HCT116 (cell line): ENCODE data around the gene OR10A4. TPM values are rescaled to one million over a fixed set of nuclear protein-coding genes. Genes with fewer than 3 reads are reported as not detected.
A peak's percentile ranks its signal among the peaks of the same experiment; 100 is the strongest.

ENCODE experiments used
- ATAC-seq: fragments of 200-7000 bp; cut with Tn5 transposase; 2 replicates; pipeline ENCODE4 v1.9.1; 2020; ENCODE audit warnings: mild to moderate bottlenecking, moderate library complexity
- BruUV-seq: library from RNA; stranded (reverse); fragments of 400-500 nt; replicated peaks from 2 replicates; lab custom pipeline; 2021; lab: Mats Ljungman, UMichigan
- CTCF ChIA-PET: fragments of 300-600 bp; sonication (Branson Sonifier 250); formaldehyde crosslinking; loops from one replicate; lab custom pipeline; 2021; ENCODE audit warnings: antibody characterized with exemption; lab: Charles Lee
- POLR2A ChIA-PET: fragments of 300-600, 350-600 bp; sonication (Branson Sonifier 250); formaldehyde crosslinking; loops from one replicate; lab custom pipeline; 2021; ENCODE audit warnings: antibody characterized with exemption; lab: Charles Lee
- RAD21 ChIA-PET, 2 experiments: fragments of 300-600 bp; sonication (Branson Sonifier 250); formaldehyde crosslinking; loops; one replicate each; lab custom pipeline; 2023; ENCODE audit warnings: low total read pairs in 2 of 2; ENCODE audit not compliant: uncharacterized antibody in 2 of 2, unreplicated experiment in 2 of 2, low non-redundant PET in 1 of 2; lab: Charles Lee
- DNase-seq: peaks from one replicate; pipeline ENCODE4 v3.0.0-alpha.2; 2010; ENCODE audit warnings: low read depth, low spot score
- H2AFZ ChIP-seq: fragments of 200-600 bp; shearing (Covaris generic), sonication (generic); 2 replicates; pipeline ENCODE4 v1.6.1; 2017; ENCODE audit warnings: low read depth, mixed run types, mixed read lengths, antibody characterized with exemption, low read length; ENCODE audit not compliant: poor library complexity, severe bottlenecking
- H3K27ac ChIP-seq: 2 replicates; pipeline ENCODE4 v1.5.1; 2012; ENCODE audit warnings: low read depth, low read length
- H3K27me3 ChIP-seq: fragments of 200-600 bp; sonication (generic); 2 replicates; pipeline ENCODE4 v1.6.1; 2016; ENCODE audit warnings: mixed run types, low read length, mixed read lengths; ENCODE audit not compliant: insufficient read depth
- H3K36me3 ChIP-seq, 2 experiments: fragments of 200-500 bp in 1 of 2; fragments of 200-600 bp in 1 of 2; sonication (Bioruptor generic) in 1 of 2; sonication (generic) in 1 of 2; 2 replicates each; pipeline versions ENCODE4 v1.5.1 to v1.6.1; 2014 to 2016; ENCODE audit warnings: low read length in 2 of 2, inconsistent platforms in 1 of 2, mixed read lengths in 1 of 2, mixed run types in 1 of 2; ENCODE audit not compliant: insufficient read depth in 2 of 2, control insufficient read depth in 1 of 2
- H3K4me1 ChIP-seq, 2 experiments: fragments of 200-600 bp in 1 of 2; sonication (generic) in 1 of 2; 2 replicates each; pipeline versions ENCODE4 v1.5.1 to v1.6.1; 2012 to 2017; ENCODE audit warnings: low read length in 2 of 2, inconsistent platforms in 1 of 2, mild to moderate bottlenecking in 1 of 2, mixed read lengths in 1 of 2, mixed run types in 1 of 2, moderate library complexity in 1 of 2; ENCODE audit not compliant: insufficient read depth in 2 of 2, control insufficient read depth in 1 of 2
- H3K4me2 ChIP-seq: fragments of 200-600 bp; sonication (generic); 2 replicates; pipeline ENCODE4 v1.6.1; 2017; ENCODE audit warnings: mixed run types, low read length, mixed read lengths
- H3K4me3 ChIP-seq, 2 experiments: fragments of 200-600 bp in 1 of 2; sonication (generic) in 1 of 2; replicated peaks in 1 of 2; 2 replicates each; pipeline ENCODE4 v1.5.1; 2011 to 2016; ENCODE audit warnings: low read length in 2 of 2, control low read depth in 1 of 2, low read depth in 1 of 2, mild to moderate bottlenecking in 1 of 2, mixed read lengths in 1 of 2, mixed run types in 1 of 2
- H3K79me2 ChIP-seq: fragments of 200-600 bp; sonication (generic); 2 replicates; pipeline ENCODE4 v1.6.1; 2017; ENCODE audit warnings: mild to moderate bottlenecking, mixed run types, low read length, moderate library complexity, mixed read lengths; ENCODE audit not compliant: insufficient read depth
- H3K9ac ChIP-seq: fragments of 200-600 bp; sonication (generic); 2 replicates; pipeline ENCODE4 v1.6.1; 2016; ENCODE audit warnings: low read length, mixed read lengths
- H3K9me2 ChIP-seq: fragments of 200-600 bp; sonication (generic), shearing (Covaris generic); 2 replicates; pipeline ENCODE4 v1.6.1; 2017; ENCODE audit warnings: mixed run types, mild to moderate bottlenecking, moderate library complexity; ENCODE audit not compliant: insufficient read depth
- H3K9me3 ChIP-seq, 2 experiments: fragments of 200-500 bp in 1 of 2; fragments of 200-600 bp in 1 of 2; sonication (Bioruptor generic) in 1 of 2; sonication (generic) in 1 of 2; 2 replicates each; pipeline ENCODE4 v1.6.1; 2014 to 2017; ENCODE audit warnings: low read length in 2 of 2, mixed read lengths in 2 of 2, inconsistent platforms in 1 of 2, low read depth in 1 of 2, mild to moderate bottlenecking in 1 of 2, mixed run types in 1 of 2, moderate library complexity in 1 of 2; ENCODE audit not compliant: control insufficient read depth in 1 of 2, insufficient read depth in 1 of 2
- H4K20me1 ChIP-seq: fragments of 200-600 bp; sonication (generic), shearing (Covaris generic); 2 replicates; pipeline ENCODE4 v1.6.1; 2017; ENCODE audit warnings: mixed run types, mild to moderate bottlenecking, moderate library complexity; ENCODE audit not compliant: insufficient read depth
- CEBPB ChIP-seq: IDR thresholded peaks from 2 replicates; pipeline ENCODE4 v1.6.1; 2012; ENCODE audit warnings: low read depth
- CTCF ChIP-seq, 3 experiments: fragments of 200-600 bp in 1 of 3; sonication (generic) in 1 of 3; IDR thresholded peaks in 2 of 3; conservative IDR thresholded peaks in 1 of 3; 2 replicates each; pipeline ENCODE4 v1.5.1; 2012 to 2017; ENCODE audit warnings: low read depth in 2 of 3, low read length in 2 of 3, antibody characterized with exemption in 1 of 3, borderline replicate concordance in 1 of 3, control low read depth in 1 of 3, mild to moderate bottlenecking in 1 of 3, mixed read lengths in 1 of 3, mixed run types in 1 of 3, moderate library complexity in 1 of 3; ENCODE audit not compliant: insufficient read depth in 1 of 3
- EGR1 ChIP-seq: IDR thresholded peaks from 2 replicates; pipeline ENCODE4 v1.6.1; 2012; ENCODE audit warnings: low read depth
- FOSL1 ChIP-seq: IDR thresholded peaks from 2 replicates; pipeline ENCODE4 v1.6.1; 2012; ENCODE audit warnings: low read depth
- JUND ChIP-seq: IDR thresholded peaks from 2 replicates; pipeline ENCODE4 v1.6.1; 2012
- POLR2AphosphoS5 ChIP-seq: IDR thresholded peaks from 2 replicates; pipeline ENCODE4 v1.6.1; 2011; ENCODE audit warnings: mild to moderate bottlenecking, low read depth, low read length, moderate library complexity
- REST ChIP-seq: IDR thresholded peaks from 2 replicates; pipeline ENCODE4 v1.6.1; 2012; ENCODE audit warnings: low read depth
- SIN3A ChIP-seq: IDR thresholded peaks from 2 replicates; pipeline ENCODE4 v1.6.1; 2012; ENCODE audit warnings: low read depth
- YY1 ChIP-seq: IDR thresholded peaks from 2 replicates; pipeline ENCODE4 v1.6.1; 2011; ENCODE audit warnings: low read length, low read depth, moderate library complexity, mild to moderate bottlenecking; ENCODE audit not compliant: insufficient replicate concordance; ENCODE audit errors: extremely low read depth
- ZFX ChIP-seq: fragments of 450-650 bp; IDR thresholded peaks from 2 replicates; pipeline ENCODE4 v1.6.1; 2017
- intact Hi-C: fragments of 100-400 bp; cut with micrococcal nuclease; formaldehyde crosslinking; loops from 2 replicates; pipeline ENCODE4 v1.10.0; 2022
- total RNA-seq: library from RNA; stranded (reverse); gene quantifications from one replicate; pipeline ENCODE4 v1.2.1, GENCODE V29; 2021; ENCODE audit not compliant: unreplicated experiment

Gene OR10A4
- total RNA-seq, 1 experiment from 2014 or later: not detected

DNA sequence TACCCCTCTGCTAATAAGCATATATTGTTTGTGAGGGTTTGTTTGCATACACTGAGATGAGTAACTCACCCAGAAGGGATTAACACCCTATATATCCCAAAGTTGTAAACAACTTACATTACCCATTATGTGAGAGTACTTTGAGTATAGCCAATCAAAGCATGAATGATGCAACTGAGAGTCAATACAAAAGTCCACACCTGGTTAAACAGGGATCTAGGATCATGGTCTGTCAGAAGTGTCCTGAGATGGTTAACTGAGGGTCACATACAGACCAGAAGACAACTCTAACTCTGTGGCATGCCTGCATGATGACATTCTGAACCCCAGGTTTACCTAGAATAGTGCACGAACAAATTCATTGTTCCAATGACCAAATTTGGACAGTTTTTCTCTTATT lies 48.3 kb upstream of the OR10A4 start:
- H3K4me3 ChIP-seq: no peak overlapping the region
- no peak overlapping the region for H2AFZ ChIP-seq
- ChIA-PET CTCF (no interaction called here), RAD21 (no interaction called here), POLR2A (no interaction called here)
- H3K9me3 ChIP-seq: no peaks in the 10 kb centered on the region
- no peak overlapping the region for H3K27ac ChIP-seq
- H4K20me1 ChIP-seq: no peaks in the 10 kb centered on the region
- TF ChIP-seq CEBPB (peak; percentile 66), CTCF (IDR thresholded peaks at IDR 0.05 in 2 of 3, conservative IDR thresholded peaks at IDR 0.05 in 1 of 3; ENCODE audit: borderline replicate concordance in 1 of 3, insufficient read depth in 1 of 3, low read depth in 2 of 3, low read length in 2 of 3) (no peak)
- H3K4me1 ChIP-seq: no peaks in the 10 kb centered on the region
- H3K27me3 ChIP-seq: peaks cover 16% of the 10 kb centered on the region; the same call in 1 of the 2 replicates
- BruUV-seq: no TSS peak
- no peaks in the 10 kb centered on the region for H3K36me3 ChIP-seq
- H3K9me2 ChIP-seq: no peaks in the 10 kb centered on the region
- H3K79me2 ChIP-seq: no peaks in the 10 kb centered on the region
- no peak for ATAC-seq
- intact Hi-C loops: no loop called here
- no peak overlapping the region for H3K4me2 ChIP-seq
- no peak for DNase-seq
- H3K9ac ChIP-seq: no peak overlapping the region

DNA sequence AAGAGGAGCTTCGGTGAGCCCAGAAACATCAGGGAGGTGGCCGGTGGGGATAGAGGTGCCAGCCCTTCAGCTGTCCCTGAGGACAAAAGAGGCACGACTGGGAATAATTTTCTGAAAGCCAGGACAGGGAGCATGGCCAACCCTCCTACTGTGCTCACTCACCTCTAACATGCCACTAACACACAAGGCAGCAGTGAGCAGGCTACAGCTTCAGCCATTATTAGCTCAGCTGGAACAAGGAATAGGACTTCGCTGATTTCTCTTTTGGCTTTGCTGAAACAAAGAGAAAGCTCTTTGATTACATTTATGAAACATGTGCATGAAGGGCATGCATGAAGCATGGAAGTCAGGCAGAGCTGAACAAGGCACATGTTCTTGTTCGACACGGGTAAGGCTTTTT lies 43.1 kb upstream of the OR10A4 start:
- TF ChIP-seq EGR1 (no peak), CTCF (IDR thresholded peaks at IDR 0.05 in 2 of 3, conservative IDR thresholded peaks at IDR 0.05 in 1 of 3; ENCODE audit: borderline replicate concordance in 1 of 3, insufficient read depth in 1 of 3, low read depth in 2 of 3, low read length in 2 of 3) (no peak), SIN3A (no peak), REST (no peak), ZFX (no peak), POLR2AphosphoS5 (no peak), YY1 (no peak), FOSL1 (no peak), JUND (no peak), CEBPB (no peak)
- no peak overlapping the region for H2AFZ ChIP-seq
- ATAC-seq: no peak
- no peak overlapping the region for H3K4me2 ChIP-seq
- no TSS peak for BruUV-seq
- H3K27ac ChIP-seq: no peak overlapping the region
- H3K4me3 ChIP-seq: no peak overlapping the region
- H3K36me3 ChIP-seq: no peaks in the 10 kb centered on the region
- POLR2A ChIA-PET: no interaction called here
- RAD21 ChIA-PET: no interaction called here
- no peaks in the 10 kb centered on the region for H3K9me2 ChIP-seq
- intact Hi-C loops: no loop called here
- no peaks in the 10 kb centered on the region for H3K9me3 ChIP-seq
- no peaks in the 10 kb centered on the region for H3K79me2 ChIP-seq
- H3K27me3 ChIP-seq: peaks cover 22% of the 10 kb centered on the region; the same call in 1 of the 2 replicates
- no peak for DNase-seq
- CTCF ChIA-PET: interaction anchor here (1.2 to 2.7 kb wide), 2 partner anchors 19 to 21 kb away, joined by 3 to 9 read pairs; no protein-coding TSS in a partner anchor
- H4K20me1 ChIP-seq: no peaks in the 10 kb centered on the region
- no peaks in the 10 kb centered on the region for H3K4me1 ChIP-seq
- no peak overlapping the region for H3K9ac ChIP-seq
